Measurements from ENCODE around the gene FCHSD2. TPM values are rescaled to one million over a fixed set of nuclear protein-coding genes. Genes with fewer than 3 reads are reported as not detected.

Gene FCHSD2
- total and polyA plus RNA-seq, 8 donors: 5.5 to 22.5 (median 10.4) TPM

GRCh38 chr11:72876147-72876546 lies 266.0 kb downstream of the FCHSD2 start:
- no peak for TF ChIP-seq CTCF (IDR thresholded peaks at IDR 0.05)
- H3K27ac ChIP-seq: no peak overlapping the region
- no peak overlapping the region for H3K4me3 ChIP-seq
- intact Hi-C loops (cut with DNase I): no loop called here
- no peaks in the 10 kb centered on the region for H3K4me1 ChIP-seq
- no peaks in the 10 kb centered on the region for H3K36me3 ChIP-seq
- no peak for FAIRE-seq
- no peak for ATAC-seq
- no peaks in the 10 kb centered on the region for H3K9me3 ChIP-seq
- DNase-seq: no peak
- no peaks in the 10 kb centered on the region for H3K27me3 ChIP-seq
- whole genome bisulfite sequencing, 2 donors: 97 to 98% methylated on average over 3 of the region's 3 CpGs

- ATAC-seq: no peak
- 87 to 97% methylated on average over 1 of the region's 1 CpG for WGBS, 2 donors
- Histone ChIP-seq H3K4me3 (no peak overlapping the region), H3K27ac (no peak overlapping the region), H3K27me3 (no peaks in the 10 kb centered on the region), H3K9me3 (no peaks in the 10 kb centered on the region), H3K4me1 (no peaks in the 10 kb centered on the region), H3K36me3 (no peaks in the 10 kb centered on the region)
- intact Hi-C loops (cut with DNase I): no loop called here
- no peak for TF ChIP-seq CTCF (IDR thresholded peaks at IDR 0.05)
- no peak for FAIRE-seq
- no peak for DNase-seq
Measured at GRCh38 chr11:72875736-72876135, 266.4 kb downstream of the FCHSD2 start.

- no peaks in the 10 kb centered on the region for H3K27me3 ChIP-seq
- H3K9me3 ChIP-seq: no peaks in the 10 kb centered on the region
- no peak for ATAC-seq
- no peak overlapping the region for H3K4me3 ChIP-seq
- no peak for FAIRE-seq
- no peak for TF ChIP-seq CTCF (IDR thresholded peaks at IDR 0.05)
- no peak overlapping the region for H3K27ac ChIP-seq
- no peaks in the 10 kb centered on the region for H3K36me3 ChIP-seq
- intact Hi-C loops (cut with DNase I): no loop called here
- DNase-seq: no peak
- 95 to 98% methylated on average over 1 of the region's 1 CpG for WGBS, 2 donors
- H3K4me1 ChIP-seq: peaks cover 0 to 3% (median 0%) of the 10 kb centered on the region in 3 donors
Measured at GRCh38 chr11:72872012-72872411, 270.1 kb downstream of the FCHSD2 start.

GRCh38 chr11:72871119-72871518 lies 271.0 kb downstream of the FCHSD2 start:
- WGBS, 2 donors: 88% methylated on average over 1 of the region's 1 CpG
- no peaks in the 10 kb centered on the region for H3K9me3 ChIP-seq
- H3K27ac ChIP-seq: no peak overlapping the region
- intact Hi-C loops (cut with DNase I): no loop called here
- TF ChIP-seq CTCF (IDR thresholded peaks at IDR 0.05): no peak
- ATAC-seq: no peak
- DNase-seq: no peak
- H3K4me3 ChIP-seq: no peak overlapping the region
- H3K4me1 ChIP-seq: peaks cover 0 to 3% (median 0%) of the 10 kb centered on the region in 3 donors
- H3K27me3 ChIP-seq: no peaks in the 10 kb centered on the region
- FAIRE-seq: no peak
- no peaks in the 10 kb centered on the region for H3K36me3 ChIP-seq

- Histone ChIP-seq H3K9me3 (no peaks in the 10 kb centered on the region), H3K4me1 (peaks cover 0 to 9% (median 3%) of the 10 kb centered on the region in 3 donors), H3K36me3 (no peaks in the 10 kb centered on the region), H3K27me3 (no peaks in the 10 kb centered on the region), H3K27ac (peak overlapping the region in 1 of 4 donors; percentile 7), H3K4me3 (no peak overlapping the region)
- intact Hi-C loops (cut with DNase I): no loop called here
- TF ChIP-seq CTCF (IDR thresholded peaks at IDR 0.05): no peak
- WGBS, 2 donors: 42 to 51% methylated on average over 4 of the region's 4 CpGs
- DNase-seq: no peak
- FAIRE-seq: no peak
- ATAC-seq: peak in 3 of 4 donors; percentile 20 to 44 (median 36)
Measured at GRCh38 chr11:72869831-72870230, 272.3 kb downstream of the FCHSD2 start.
